Gastrocnemius medialis (tissue), 4 donors: Measurements from ENCODE around the gene IGF2BP3.

ENCODE experiments used
- POLR2A ChIP-seq, 2 donors: fragments of 450-650 bp; IDR thresholded peaks; one replicate each; pipeline ENCODE4 v1.6.1; 2017; ENCODE audit warnings: antibody characterized with exemption in 2 of 2, mild to moderate bottlenecking in 2 of 2, moderate library complexity in 2 of 2
- TF ChIP-seq, protein P1 (sequence below), 5 experiments: fragments of 450-650 bp in 3 of 5; fragments of 200-600 bp in 2 of 5; sonication (generic) in 2 of 5; IDR thresholded peaks in 4 of 5; conservative IDR thresholded peaks in 1 of 5; 1 replicate in 4 of 5; 2 replicates in 1 of 5; pipeline ENCODE4 v1.5.1; 2016 to 2019; ENCODE audit warnings: antibody characterized with exemption in 5 of 5, mild to moderate bottlenecking in 3 of 5, moderate library complexity in 3 of 5

DNA sequence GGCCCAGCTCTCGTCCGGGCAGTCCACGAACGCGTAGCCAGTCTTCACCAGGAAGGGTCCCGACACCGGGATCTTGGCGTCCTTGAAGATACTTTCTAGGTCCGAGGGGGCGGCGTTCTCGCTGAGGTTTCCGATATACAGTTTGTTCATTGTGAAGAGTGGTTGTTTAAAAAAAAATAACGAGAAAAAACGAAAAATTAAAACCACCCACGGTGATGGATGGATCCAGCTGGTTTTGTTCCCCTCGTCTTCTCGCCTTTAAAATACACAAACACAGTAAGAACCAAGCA, 385 bp downstream of the IGF2BP3 start:
- TF ChIP-seq, protein P1, sequence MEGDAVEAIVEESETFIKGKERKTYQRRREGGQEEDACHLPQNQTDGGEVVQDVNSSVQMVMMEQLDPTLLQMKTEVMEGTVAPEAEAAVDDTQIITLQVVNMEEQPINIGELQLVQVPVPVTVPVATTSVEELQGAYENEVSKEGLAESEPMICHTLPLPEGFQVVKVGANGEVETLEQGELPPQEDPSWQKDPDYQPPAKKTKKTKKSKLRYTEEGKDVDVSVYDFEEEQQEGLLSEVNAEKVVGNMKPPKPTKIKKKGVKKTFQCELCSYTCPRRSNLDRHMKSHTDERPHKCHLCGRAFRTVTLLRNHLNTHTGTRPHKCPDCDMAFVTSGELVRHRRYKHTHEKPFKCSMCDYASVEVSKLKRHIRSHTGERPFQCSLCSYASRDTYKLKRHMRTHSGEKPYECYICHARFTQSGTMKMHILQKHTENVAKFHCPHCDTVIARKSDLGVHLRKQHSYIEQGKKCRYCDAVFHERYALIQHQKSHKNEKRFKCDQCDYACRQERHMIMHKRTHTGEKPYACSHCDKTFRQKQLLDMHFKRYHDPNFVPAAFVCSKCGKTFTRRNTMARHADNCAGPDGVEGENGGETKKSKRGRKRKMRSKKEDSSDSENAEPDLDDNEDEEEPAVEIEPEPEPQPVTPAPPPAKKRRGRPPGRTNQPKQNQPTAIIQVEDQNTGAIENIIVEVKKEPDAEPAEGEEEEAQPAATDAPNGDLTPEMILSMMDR (IDR thresholded peaks at IDR 0.05 in 4 of 5, conservative IDR thresholded peaks at IDR 0.05 in 1 of 5): no peak
- no peak for TF ChIP-seq POLR2A (IDR thresholded peaks at IDR 0.05)
